ENCODE data around the gene RRP1B.

DNA sequence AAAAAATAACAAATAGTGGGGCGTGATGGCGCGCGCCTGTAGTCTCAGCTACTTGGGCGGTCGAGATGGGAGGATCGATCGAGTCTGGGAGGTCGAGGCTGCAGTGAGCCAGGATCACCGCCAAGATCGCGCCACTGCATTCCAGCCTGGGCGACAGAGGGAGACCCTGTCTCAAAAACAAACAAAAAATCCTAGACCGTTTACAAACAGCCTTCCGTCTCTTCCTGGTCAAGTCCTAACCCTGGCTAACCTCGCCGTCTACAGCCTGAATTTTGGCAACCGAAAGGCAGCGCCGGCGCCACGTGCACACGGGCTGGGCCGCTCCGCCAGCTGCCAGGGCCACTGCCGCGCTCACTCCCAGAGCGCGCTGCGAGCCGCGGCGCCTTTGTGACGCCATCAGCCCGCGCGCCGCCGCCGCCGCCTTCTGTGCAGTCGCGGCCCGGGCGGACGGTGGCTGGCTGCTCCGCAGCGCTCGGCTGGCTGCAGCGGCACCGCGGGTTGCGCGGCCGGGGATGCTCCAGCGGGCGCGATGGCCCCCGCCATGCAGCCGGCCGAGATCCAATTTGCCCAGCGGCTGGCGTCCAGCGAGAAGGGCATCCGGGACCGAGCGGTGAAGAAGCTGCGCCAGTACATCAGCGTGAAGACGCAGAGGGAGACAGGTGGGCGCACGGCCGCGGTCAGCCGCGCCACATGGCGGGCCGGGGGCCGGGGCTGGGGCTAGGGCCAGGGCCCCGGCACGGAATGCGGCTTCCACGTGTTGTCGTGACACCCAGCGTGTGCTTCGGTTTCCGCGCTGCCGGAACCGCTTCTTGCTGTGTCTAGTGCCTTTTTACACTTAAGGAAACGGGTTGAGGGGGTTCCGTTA lies at the start of gene RRP1B, which contains the start of gene HSF2BP:
- peak in 1 of 2 donors; percentile 77 for TF ChIP-seq POLR2A (IDR thresholded peaks at IDR 0.05)
- TF ChIP-seq, protein P1, sequence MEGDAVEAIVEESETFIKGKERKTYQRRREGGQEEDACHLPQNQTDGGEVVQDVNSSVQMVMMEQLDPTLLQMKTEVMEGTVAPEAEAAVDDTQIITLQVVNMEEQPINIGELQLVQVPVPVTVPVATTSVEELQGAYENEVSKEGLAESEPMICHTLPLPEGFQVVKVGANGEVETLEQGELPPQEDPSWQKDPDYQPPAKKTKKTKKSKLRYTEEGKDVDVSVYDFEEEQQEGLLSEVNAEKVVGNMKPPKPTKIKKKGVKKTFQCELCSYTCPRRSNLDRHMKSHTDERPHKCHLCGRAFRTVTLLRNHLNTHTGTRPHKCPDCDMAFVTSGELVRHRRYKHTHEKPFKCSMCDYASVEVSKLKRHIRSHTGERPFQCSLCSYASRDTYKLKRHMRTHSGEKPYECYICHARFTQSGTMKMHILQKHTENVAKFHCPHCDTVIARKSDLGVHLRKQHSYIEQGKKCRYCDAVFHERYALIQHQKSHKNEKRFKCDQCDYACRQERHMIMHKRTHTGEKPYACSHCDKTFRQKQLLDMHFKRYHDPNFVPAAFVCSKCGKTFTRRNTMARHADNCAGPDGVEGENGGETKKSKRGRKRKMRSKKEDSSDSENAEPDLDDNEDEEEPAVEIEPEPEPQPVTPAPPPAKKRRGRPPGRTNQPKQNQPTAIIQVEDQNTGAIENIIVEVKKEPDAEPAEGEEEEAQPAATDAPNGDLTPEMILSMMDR (IDR thresholded peaks at IDR 0.05): peak in 4 of 12 donors; percentile 4 to 24 (median 10)
